HepG2 (cell line): Measurements from ENCODE around the gene PNMA8B. TPM values are rescaled to one million over a fixed set of nuclear protein-coding genes. Genes with fewer than 3 reads are reported as not detected.

Experiments used
- ATAC-seq: fragments of 200-7000 bp; cut with Tn5 transposase; 3 replicates; pipeline ENCODE4 v1.9.1; 2020; ENCODE audit warnings: mild to moderate bottlenecking, moderate library complexity
- BruUV-seq: library from RNA; stranded (reverse); fragments of 400-500 nt; replicated peaks from 2 replicates; lab custom pipeline; 2021; lab: Mats Ljungman, UMichigan
- CTCF ChIA-PET: fragments of 300-600 bp; formaldehyde crosslinking; extraction: SDS; loops from one replicate; lab custom pipeline; 2021; ENCODE audit warnings: low total read pairs, inconsistent platforms, low intra/inter-chr PET ratio; lab: Yijun Ruan, JAX
- POLR2A ChIA-PET: fragments of 350-600 bp; sonication (Branson Sonifier 250); formaldehyde crosslinking; loops from one replicate; lab custom pipeline; 2020; ENCODE audit warnings: antibody characterized with exemption, inconsistent platforms; lab: Yijun Ruan, JAX
- DNase-seq: peaks from one replicate; pipeline ENCODE4 v3.0.0-alpha.2; 2015; ENCODE audit warnings: low spot score
- FAIRE-seq: peaks from 3 replicates; lab custom pipeline; 2011; peaks lifted over from hg19 to GRCh38; lab: Jason Lieb, UNC
- H2AFZ ChIP-seq: one replicate; pipeline ENCODE4 v1.6.1; 2011; ENCODE audit warnings: low read length, inconsistent platforms
- H3K27ac ChIP-seq: fragments of 300-600 bp; 3 replicates; pipeline ENCODE4 v1.8.0; 2011; ENCODE audit warnings: mixed run types, mild to moderate bottlenecking, mixed read lengths, low read length, inconsistent platforms; ENCODE audit not compliant: insufficient read depth; ENCODE audit errors: extremely low read length
- H3K27me3 ChIP-seq, 2 experiments: fragments of 200-600 bp in 1 of 2; 2 replicates in 1 of 2; 3 replicates in 1 of 2; pipeline versions ENCODE4 v1.6.0 to v1.8.0; 2011; ENCODE audit warnings: low read length in 2 of 2, mild to moderate bottlenecking in 2 of 2, moderate library complexity in 2 of 2, inconsistent platforms in 1 of 2; ENCODE audit not compliant: insufficient read depth in 2 of 2, control insufficient read depth in 1 of 2
- H3K36me3 ChIP-seq, 2 experiments: fragments of 200-600 bp in 1 of 2; replicated peaks in 1 of 2; 2 replicates in 1 of 2; 3 replicates in 1 of 2; pipeline versions ENCODE4 v1.5.1 to v1.8.0; 2011; ENCODE audit warnings: low read length in 2 of 2, inconsistent platforms in 1 of 2; ENCODE audit not compliant: insufficient read depth in 2 of 2, control insufficient read depth in 1 of 2
- H3K4me1 ChIP-seq: 2 replicates; pipeline ENCODE4 v1.5.1; 2012; ENCODE audit warnings: low read length, inconsistent platforms; ENCODE audit not compliant: insufficient read depth
- H3K4me2 ChIP-seq: 2 replicates; pipeline ENCODE4 v1.6.0; 2011; ENCODE audit warnings: low read depth, low read length, inconsistent platforms
- H3K4me3 ChIP-seq, 3 experiments: fragments of 200-600 bp in 1 of 3; sonication (generic), shearing (Covaris generic) in 1 of 3; replicated peaks in 1 of 3; 2 replicates each; pipeline ENCODE4 v1.5.1; 2011 to 2016; ENCODE audit warnings: low read length in 3 of 3, inconsistent platforms in 2 of 3, low read depth in 2 of 3, mild to moderate bottlenecking in 2 of 3, control low read depth in 1 of 3, mixed read lengths in 1 of 3; ENCODE audit not compliant: insufficient read depth in 1 of 3
- H3K79me2 ChIP-seq: one replicate; pipeline ENCODE4 v1.6.1; 2011; ENCODE audit warnings: low read length, inconsistent platforms; ENCODE audit not compliant: insufficient read depth
- H3K9ac ChIP-seq: 2 replicates; pipeline ENCODE4 v1.6.0; 2011; ENCODE audit warnings: mild to moderate bottlenecking, low read depth, low read length, inconsistent platforms; ENCODE audit not compliant: insufficient read depth
- H3K9me3 ChIP-seq: 2 replicates; pipeline ENCODE4 v1.5.1; 2012; ENCODE audit warnings: mild to moderate bottlenecking, low read length
- H4K20me1 ChIP-seq: 2 replicates; pipeline ENCODE4 v1.6.0; 2011; ENCODE audit warnings: inconsistent platforms, mild to moderate bottlenecking, low read length, moderate library complexity; ENCODE audit not compliant: insufficient read depth
- CENPBD1 ChIP-seq: sonication (generic); formaldehyde crosslinking; IDR thresholded peaks from 2 replicates; pipeline ENCODE4 v1.8.0; 2022; ENCODE audit warnings: missing genetic modification reagents, low read depth, mild to moderate bottlenecking, borderline replicate concordance
- ELF3 ChIP-seq: IDR thresholded peaks from 2 replicates; pipeline ENCODE4 v1.6.1; 2016; ENCODE audit warnings: missing genetic modification reagents, missing compliant biosample characterization
- EZH2 ChIP-seq: conservative IDR thresholded peaks from 2 replicates; pipeline ENCODE4 v1.6.1; 2012; ENCODE audit warnings: mild to moderate bottlenecking, low read depth, low read length, moderate library complexity
- HIVEP1 ChIP-seq: sonication (generic); formaldehyde crosslinking; IDR thresholded peaks from 2 replicates; pipeline ENCODE4 v1.4.0; 2020; ENCODE audit warnings: mild to moderate bottlenecking, missing genetic modification reagents
- ISL2 ChIP-seq: sonication (generic); formaldehyde crosslinking; IDR thresholded peaks from 2 replicates; pipeline ENCODE4 v1.5.0; 2020; ENCODE audit warnings: missing genetic modification reagents
- KDM3A ChIP-seq: IDR thresholded peaks from 2 replicates; pipeline ENCODE4 v1.6.1; 2018; ENCODE audit warnings: low read depth, missing compliant biosample characterization
- SAP130 ChIP-seq: IDR thresholded peaks from 2 replicates; pipeline ENCODE4 v1.6.1; 2016; ENCODE audit warnings: low read depth
- ZFP82 ChIP-seq: sonication (generic); formaldehyde crosslinking; IDR thresholded peaks from 2 replicates; pipeline ENCODE4 v1.5.1; 2020; ENCODE audit warnings: mild to moderate bottlenecking, missing genetic modification reagents, borderline replicate concordance
- ZMAT3 ChIP-seq: sonication (generic); formaldehyde crosslinking; conservative IDR thresholded peaks from 2 replicates; pipeline ENCODE4 v1.7.0; 2021; ENCODE audit warnings: missing genetic modification reagents
- ZNF75D ChIP-seq: sonication (generic); formaldehyde crosslinking; IDR thresholded peaks from 2 replicates; pipeline ENCODE4 v1.8.1; 2023; ENCODE audit warnings: missing genetic modification reagents, mild to moderate bottlenecking, borderline replicate concordance
- ZSCAN22 ChIP-seq: sonication (generic); formaldehyde crosslinking; IDR thresholded peaks from 2 replicates; pipeline ENCODE4 v1.4.0; 2020; ENCODE audit warnings: mild to moderate bottlenecking, missing genetic modification reagents
- WGBS: methylation state at CpG from one replicate; pipeline ENCODE4 v1.1.6; 2017; ENCODE audit warnings: low lambda C conversion rate; 5-methylcytosine and 5-hydroxymethylcytosine counted together
- in situ Hi-C: cut with HindIII; loops from 2 replicates; pipeline ENCODE4 v1.10.0; 2017; ENCODE audit warnings: low pct_unique_long_range_greater_than_20kb; ENCODE audit not compliant: extremely low pct_ligation_motif_present
- intact Hi-C: fragments of 100-400 bp; cut with micrococcal nuclease; formaldehyde crosslinking; loops from one replicate; pipeline ENCODE4 v1.10.0; 2022; ENCODE audit not compliant: unreplicated experiment
- polyA plus RNA-seq, 8 experiments: library from polyadenylated mRNA; depleted of rRNA in 3 of 8; stranded (reverse) in 7 of 8; unstranded in 1 of 8; fragments of >200 nt; fragmentation: Illumina TruSeq in 4 of 8; extraction: Trizol in 4 of 8; gene quantifications; 2 replicates each; pipeline versions ENCODE4 v1.2.1 to v1.2.3, GENCODE V29; 2011 to 2016; ENCODE audit warnings: low read depth in 4 of 8, missing spikeins in 1 of 8, mixed read lengths in 1 of 8; ENCODE audit not compliant: insufficient read depth in 1 of 8
- total RNA-seq, 5 experiments: library from RNA; depleted of rRNA; stranded (reverse); fragments of >200 nt; fragmentation: Illumina TruSeq; extraction: Trizol; gene quantifications; 2 replicates each; pipeline ENCODE4 v1.2.3, GENCODE V29; 2016; ENCODE audit warnings: low read depth in 1 of 5

PNMA8B gene
- total and polyA plus RNA-seq, 2 of the 13 experiments (the other 11 are each of a cell fraction or from before 2014, with no cell fraction given) = not detected

- BruUV-seq = no TSS peak
- Histone ChIP-seq H3K4me1 (no peaks in the 10 kb centered on the region), H3K9ac (no peak overlapping the region), H2AFZ (no peak overlapping the region), H3K79me2 (no peaks in the 10 kb centered on the region), H3K27me3 (no peaks in the 10 kb centered on the region), H3K4me2 (no peak overlapping the region), H3K4me3 (no peak overlapping the region)
- CTCF ChIA-PET = no interaction called here
- POLR2A ChIA-PET = no interaction called here
- intact Hi-C loops (no loop called here), in situ Hi-C loops (no loop called here)
- TF ChIP-seq ELF3 (CRISPR knock-in tag) (no peak), SAP130 (CRISPR knock-in tag) (no peak), ZMAT3 (CRISPR knock-in tag) (no peak), CENPBD1 (CRISPR knock-in tag) (no peak), ZSCAN22 (CRISPR knock-in tag) (no peak), HIVEP1 (CRISPR knock-in tag) (no peak), ISL2 (CRISPR knock-in tag) (no peak), ZNF75D (CRISPR knock-in tag) (no peak), EZH2 (no peak), KDM3A (no peak), ZFP82 (no peak)
- TF ChIP-seq, all 625 proteins: peak for 0
- ATAC-seq (no peak), DNase-seq (no peak), FAIRE-seq (no peak)
- Histone ChIP-seq H3K9me3 (no peaks in the 10 kb centered on the region), H3K27ac (no peak overlapping the region), H3K36me3 (no peaks in the 10 kb centered on the region), H4K20me1 (no peaks in the 10 kb centered on the region)
- 55% methylated on average over 8 of the region's 8 CpGs for WGBS
Measured at GRCh38 chr19:46442808-46443450, 52.7 kb downstream of the PNMA8B start.
